Right kidney (tissue), 1 donor: Measurements from ENCODE around the gene SALL1.
A peak's percentile ranks its signal among the peaks of the same experiment; 100 is the strongest.

Experiments used
- DNase-seq: peaks from one replicate; pipeline ENCODE4 v3.0.0-alpha.2; 2016

SALL1 gene

GRCh38 chr16:51112323-51112722 lies 38.7 kb downstream of the SALL1 start:
- no peak for DNase-seq

GRCh38 chr16:51111759-51112158 lies 39.3 kb downstream of the SALL1 start:
- DNase-seq = no peak

GRCh38 chr16:51110700-51111157 lies 40.3 kb downstream of the SALL1 start:
- DNase-seq = no peak

- no peak for DNase-seq
Measured at GRCh38 chr16:51109173-51109572, 41.9 kb downstream of the SALL1 start.

- DNase-seq = no peak
Measured at GRCh38 chr16:51107742-51108141, 43.3 kb downstream of the SALL1 start.

GRCh38 chr16:51106535-51106934 lies 44.5 kb downstream of the SALL1 start:
- DNase-seq = no peak

- no peak for DNase-seq
Measured at GRCh38 chr16:51103590-51103989, 47.5 kb downstream of the SALL1 start.

GRCh38 chr16:51097729-51098128 lies 53.3 kb downstream of the SALL1 start:
- no peak for DNase-seq

- DNase-seq = peak; percentile 34
Measured at GRCh38 chr16:51095890-51096626, 55.0 kb downstream of the SALL1 start.

GRCh38 chr16:51095084-51095881 lies 55.8 kb downstream of the SALL1 start:
- DNase-seq = peak; percentile 31

- DNase-seq = no peak
Measured at GRCh38 chr16:51093726-51094280, 57.3 kb downstream of the SALL1 start.
